HG03045 (cell line): ENCODE data around the gene PRDM2.
A peak's percentile ranks its signal among the peaks of the same experiment; 100 is the strongest.
"Not testable (repeated sequence)": the region's sequence is repeated elsewhere in the genome, so short reads cannot be mapped to it uniquely, and the experiment has no call there.

Source experiments
- ATAC-seq: cut with Tn5 transposase; IDR thresholded peaks from one replicate; pipeline ENCODE4 v1.9.1; 2021; ENCODE audit warnings: mild to moderate bottlenecking, moderate library complexity; ENCODE audit not compliant: unreplicated experiment

Gene PRDM2

DNA sequence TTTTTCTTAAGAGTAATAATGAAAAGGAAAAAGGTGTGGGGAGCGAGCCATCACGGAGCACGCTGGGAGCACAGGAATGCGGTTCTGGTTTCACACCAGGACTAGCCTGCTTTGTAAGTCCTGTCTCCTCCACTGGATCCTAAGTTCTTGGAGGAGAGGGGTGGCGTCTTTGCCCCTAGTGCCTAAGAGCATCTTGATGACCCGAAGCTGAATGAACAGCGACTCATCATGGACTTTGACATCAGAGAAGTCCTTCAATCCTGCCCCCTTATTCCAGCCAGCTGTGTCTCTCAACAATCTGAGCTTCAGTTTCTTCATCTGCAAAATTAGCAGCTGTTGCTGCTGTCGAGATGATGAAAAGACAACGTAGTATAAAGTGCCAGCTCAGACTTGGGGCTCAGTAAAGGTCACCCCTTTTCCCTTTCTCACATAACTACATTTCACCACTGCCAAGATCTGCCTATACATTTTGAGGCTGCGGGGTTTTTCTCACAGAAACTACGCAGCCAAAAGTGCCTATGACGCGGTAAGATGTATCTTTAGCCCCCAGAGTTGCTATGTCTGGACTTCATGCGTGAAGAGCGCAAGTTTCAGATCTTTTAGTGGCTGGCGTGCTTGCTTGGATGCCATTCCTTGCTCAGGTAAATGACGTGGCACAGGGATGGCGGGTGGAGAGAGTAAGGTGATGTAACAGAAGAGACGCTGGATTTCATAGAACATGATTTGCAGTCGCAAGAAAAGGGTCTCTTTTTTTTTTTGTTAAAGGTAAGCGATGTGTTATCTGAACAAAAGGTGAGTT, 4.9 kb upstream of the PRDM2 start:
- ATAC-seq = no peak

DNA sequence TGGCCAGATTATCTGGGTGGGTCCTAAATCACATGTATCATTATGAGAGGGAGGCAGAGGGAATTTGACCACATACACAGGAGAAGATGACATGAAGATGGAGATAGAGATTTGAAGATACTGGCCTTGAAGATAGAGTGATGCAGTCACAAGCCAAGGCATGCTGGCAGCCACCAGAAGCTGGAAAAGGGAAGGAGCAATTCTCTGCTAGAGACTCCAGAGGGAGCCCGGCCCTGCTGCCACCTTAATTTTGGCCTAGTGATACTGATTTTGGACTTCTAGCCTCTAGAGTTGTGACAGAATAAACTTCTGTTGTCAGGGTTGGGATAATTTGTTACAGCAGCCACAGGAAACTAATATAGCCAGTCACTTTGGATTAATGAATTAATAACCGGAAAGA, 2.2 kb upstream of the PRDM2 start:
- no peak for ATAC-seq

DNA sequence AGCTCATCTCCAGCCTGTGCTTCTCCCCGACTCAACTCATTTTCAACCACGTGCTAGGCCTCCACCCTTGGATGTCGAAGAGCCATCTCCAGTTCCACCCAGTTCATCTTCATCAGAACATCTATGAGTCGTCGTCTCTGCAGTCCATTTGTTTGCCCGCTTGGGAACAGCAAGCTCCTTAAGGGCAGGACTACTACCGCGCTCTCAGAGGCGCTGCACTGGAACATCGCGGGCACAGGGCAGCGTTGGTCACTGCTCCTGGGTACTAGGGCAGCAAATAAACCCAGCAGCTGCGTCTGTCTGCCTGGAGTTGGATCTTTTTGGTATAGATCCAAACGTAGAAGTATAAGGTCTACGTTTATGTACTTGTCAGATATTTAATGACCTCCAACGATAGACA, 478 bp upstream of the PRDM2 start:
- no peak for ATAC-seq

DNA sequence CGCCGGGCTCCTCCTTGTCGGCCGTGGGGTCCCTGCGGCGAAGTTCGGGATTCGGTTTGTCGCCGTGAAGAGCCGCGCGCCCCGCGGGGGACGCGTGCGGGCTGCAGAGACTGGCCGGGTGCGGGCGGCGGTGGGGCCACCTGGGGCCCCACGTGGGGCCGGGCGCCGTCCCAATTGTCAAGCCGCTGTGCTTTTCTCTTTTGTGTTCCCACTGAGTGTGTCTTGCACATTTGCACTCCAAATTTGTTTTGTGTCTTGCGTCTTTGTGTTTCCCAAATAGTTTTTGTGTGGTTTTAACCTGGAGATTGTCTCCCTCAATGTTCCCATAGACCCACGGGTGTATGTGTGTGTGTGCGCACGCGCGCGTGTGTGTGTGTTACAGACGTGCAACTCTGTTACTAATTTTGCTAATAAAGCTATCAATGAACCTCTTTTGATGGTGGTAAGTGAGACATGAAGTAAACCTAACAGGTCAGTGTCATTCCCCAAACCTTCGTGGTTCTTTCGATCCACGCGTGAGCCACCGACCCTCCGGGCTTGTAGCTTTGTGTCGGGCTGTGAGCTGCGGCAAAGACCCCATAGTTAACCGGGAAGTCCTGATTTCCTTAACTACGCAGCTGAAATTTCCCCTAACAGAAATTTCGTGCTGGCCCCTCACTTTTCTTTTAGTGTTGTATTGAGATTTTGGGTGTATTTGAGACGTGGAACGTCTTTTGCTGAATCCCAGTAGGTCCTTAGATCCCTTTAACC, 708 bp downstream of the PRDM2 start:
- ATAC-seq = peak; percentile 37

DNA sequence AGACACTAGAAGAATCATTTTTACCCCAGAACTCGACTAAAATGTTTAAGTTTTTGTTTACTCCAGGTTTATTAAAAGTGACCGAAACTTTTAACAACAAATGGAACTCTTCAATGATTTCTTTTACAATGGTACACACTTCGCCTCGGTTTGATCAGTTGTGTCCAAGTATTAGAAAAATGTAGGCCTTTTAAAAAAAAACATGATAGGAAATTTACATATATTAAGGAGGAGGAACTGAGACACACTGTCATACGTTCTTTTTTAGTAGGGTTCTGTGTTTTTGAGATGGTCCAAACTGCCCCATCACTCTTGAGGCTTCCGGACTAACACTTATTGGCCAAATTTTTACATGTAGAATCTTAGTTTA, 1.3 kb downstream of the PRDM2 start:
- no peak for ATAC-seq

DNA sequence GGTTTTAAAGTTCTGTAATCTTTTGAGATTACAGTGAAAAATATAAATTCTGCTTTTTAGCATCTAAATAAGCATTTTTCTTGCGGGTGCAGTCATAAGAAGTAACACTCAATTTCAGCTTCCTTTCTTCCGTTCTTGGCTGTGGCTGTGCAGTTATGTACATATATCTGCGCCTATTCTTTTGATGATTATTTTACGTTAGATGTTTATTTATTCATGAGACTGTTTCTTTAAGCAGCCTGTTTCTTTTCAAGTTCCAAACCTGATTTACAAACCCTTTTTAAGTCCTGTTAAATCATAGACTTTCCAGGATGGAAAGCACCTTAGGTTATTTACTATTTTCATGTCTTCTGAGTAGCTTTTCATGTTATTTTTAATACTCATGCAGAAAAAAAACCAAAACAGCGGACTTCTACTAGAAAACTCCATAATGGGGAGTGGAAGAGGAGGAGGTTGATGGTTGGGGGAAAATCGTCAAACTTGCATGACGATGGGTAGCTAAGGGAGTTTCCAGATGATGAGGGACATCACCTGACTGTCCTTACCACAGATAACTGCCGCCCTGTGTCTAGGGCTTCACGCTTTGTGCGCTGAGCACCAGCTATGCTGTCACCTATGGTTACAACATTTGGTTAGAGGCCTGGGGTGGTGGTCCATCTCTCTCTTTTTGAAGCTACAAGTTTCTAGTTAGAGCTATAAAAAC, 2.6 kb downstream of the PRDM2 start:
- peak; percentile 74 for ATAC-seq

DNA sequence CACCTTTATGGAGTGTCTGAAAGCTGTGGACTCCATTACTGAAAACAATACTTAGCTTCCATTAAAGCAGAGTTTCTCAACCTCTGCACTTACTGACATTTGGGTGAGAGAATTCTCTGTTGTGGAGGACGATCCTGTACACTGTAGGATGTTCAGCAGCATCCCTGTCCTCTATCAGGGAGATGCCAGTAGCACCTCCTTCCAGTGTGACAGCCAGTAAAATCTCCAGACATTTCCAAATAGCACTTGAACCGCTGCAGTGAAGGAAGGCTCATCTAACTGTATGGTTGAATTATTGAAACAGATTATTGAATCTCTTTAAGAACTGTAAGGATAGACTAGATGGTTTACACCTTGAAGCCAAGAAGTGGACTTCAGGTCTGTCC, 3.1 kb downstream of the PRDM2 start:
- no peak for ATAC-seq

DNA sequence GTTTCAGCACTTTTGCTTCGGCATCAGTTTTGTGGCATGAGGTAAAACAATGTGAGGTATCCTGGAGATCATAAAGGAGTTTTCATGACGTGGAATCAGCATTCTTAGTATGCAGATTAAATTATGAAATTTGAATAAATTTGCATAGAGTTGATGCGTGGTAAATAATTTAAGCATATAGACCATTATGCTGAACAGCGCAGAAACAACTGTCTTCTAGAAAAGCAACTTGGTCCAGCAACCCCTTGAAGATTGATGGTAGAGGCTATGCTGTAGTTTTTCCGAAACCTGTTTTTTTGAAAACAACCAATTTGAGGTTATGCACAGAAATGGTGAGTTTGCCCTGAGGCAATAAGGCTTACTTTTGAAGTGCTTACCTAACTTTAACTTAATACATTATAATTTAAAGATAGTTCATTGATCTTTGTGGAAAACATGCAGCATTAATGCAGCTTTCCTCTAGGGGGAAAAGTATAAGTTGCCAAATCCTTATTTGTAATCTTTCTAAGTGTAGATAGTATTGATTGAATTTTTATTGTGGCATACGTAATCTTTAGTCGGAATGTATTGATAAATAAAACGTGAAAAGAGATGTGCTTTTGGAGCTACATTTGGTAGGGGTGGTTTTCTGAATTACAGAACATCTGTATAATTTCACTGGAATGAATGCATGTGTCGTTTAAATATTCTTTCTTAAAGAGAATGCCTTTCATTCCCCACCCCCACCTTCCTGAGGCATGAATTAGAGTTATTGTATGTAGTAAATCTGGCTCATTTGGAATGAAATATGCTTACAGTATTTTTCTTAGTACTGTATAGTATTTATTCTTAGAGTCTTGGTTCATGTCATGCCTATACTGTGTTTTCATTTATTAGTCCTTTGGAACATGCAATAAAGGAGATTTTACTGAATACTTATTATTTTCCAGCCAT, 3.8 kb downstream of the PRDM2 start:
- no peak for ATAC-seq

DNA sequence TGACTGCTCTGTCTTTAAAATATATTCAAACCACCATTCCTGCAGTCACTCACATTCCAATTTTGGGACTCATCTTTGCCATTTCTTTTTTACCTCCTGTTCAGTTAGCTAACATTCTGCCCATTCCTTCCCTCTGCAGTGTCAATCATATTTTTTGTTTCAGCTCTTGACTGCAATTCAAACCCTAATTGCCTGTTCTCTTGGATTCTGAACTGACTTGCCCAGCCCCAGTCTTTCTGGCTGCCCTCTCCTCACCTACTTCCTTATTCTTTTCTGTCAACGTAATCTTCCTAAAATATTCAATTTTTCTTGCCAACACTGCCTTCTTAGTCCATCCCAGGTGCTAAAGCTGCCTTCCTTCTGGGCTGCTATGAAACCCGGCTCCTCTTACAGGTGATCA, 6.1 kb downstream of the PRDM2 start:
- ATAC-seq = no peak

DNA sequence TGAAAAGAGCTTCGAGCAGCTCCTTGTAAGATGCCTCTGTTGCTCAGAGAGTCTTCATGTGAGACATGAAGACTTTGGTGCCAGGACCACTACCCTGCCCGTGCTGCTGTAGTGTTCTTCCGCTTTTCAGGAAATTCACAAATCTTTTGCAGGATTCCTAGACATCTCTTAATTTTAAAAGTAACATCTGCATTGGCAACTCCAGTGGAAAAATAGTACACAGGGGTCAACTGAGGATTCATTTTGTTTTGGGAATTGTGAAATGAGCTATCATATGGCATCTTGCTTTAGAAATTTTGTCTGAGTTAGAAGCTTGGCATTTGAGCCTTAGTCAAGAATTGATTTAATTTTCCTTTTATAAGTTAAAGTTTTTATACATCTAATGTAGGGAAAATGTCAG, 7.2 kb downstream of the PRDM2 start:
- no peak for ATAC-seq

DNA sequence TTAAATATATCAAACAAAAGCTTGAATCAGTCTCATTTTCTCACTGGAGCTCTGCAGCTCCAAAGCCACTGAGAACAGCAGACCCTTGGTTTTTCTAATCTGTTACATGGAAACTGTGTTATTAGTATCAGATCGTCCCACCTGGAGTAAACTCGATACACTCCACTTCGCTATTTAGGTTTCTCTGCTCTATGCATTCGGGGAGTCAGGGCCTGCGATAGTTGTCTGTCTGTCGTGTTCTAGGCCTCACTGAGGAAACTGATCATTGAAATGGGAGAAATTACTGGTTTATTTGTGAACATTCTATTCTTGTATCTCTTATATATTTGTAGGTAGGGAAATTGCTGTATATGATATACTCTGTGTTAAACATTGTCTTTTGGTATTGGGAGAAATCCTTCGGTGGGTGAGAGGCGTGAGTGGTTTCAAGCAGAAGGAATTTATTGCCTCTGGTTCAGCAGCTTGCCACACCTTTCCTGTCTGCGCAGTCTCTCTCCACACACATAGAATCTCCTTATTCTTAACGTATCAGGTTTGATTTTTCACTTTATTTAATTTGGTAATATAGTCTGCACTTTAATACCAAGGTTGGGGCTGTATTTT, 8.5 kb downstream of the PRDM2 start:
- no peak for ATAC-seq

DNA sequence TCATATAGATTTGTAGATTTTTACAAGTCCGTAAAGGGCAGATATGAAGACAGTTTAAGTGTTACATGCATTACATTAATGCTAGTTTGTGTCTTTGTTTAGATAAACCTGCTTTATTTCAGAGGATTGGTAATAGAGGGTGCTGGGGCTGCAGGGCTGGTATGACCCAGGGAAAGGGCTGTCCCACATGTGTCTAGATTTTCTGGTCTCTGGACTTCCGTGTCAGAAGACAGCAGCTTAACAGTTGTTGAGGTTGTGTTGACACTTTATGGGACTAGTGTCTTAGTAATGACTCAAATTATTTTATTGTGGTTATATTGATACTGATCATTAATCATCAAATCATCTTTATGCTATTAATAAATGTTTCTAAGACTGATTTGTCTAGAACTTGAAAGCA, 10.1 kb downstream of the PRDM2 start:
- no peak for ATAC-seq

DNA sequence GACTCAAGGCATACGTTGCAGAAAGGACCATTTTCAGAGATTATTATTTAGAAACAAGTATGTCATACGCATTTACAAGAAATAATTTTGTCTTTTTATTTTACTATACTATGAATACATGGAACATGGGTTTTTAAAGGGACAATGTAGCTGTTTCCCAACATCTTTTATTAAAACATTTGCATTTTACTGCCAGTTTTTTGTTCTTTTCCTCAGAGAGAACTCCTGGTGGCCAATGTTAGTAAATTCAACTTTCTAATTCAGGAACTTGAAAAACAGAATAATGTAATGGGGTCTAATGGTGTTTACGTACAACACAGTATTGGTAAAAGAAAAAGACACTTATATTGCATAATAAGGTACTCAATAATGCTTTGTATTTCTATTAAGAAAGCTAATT, 14.9 kb downstream of the PRDM2 start:
- no peak for ATAC-seq

DNA sequence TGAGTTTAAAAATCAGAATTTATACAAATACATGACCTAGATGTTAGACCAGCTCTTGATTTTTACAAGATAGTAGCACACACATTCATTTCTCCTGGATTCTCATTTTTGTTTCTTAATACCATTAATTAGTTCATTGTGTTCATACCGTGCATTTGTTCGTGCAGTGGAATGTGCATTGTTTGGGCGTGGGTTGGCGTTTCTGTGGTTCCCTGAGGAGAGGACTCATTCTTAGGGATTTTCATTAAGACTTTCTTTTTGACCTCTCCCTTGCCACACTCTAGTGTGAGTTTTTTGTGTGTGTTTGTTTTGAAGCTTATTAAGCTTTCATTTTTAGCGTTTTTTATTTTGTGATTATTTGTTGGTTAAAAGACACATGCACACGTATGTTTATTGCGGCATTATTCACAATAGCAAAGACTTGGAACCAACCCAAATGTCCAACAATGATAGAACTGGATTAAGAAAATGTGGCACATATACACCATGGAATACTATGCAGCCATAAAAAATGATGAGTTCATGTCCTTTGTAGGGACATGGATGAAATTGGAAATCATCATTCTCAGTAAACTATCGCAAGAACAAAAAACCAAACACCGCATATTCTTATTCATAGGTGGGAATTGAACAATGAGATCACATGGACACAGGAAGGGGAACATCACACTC, 15.8 kb downstream of the PRDM2 start:
- ATAC-seq = not testable (repeated sequence)

DNA sequence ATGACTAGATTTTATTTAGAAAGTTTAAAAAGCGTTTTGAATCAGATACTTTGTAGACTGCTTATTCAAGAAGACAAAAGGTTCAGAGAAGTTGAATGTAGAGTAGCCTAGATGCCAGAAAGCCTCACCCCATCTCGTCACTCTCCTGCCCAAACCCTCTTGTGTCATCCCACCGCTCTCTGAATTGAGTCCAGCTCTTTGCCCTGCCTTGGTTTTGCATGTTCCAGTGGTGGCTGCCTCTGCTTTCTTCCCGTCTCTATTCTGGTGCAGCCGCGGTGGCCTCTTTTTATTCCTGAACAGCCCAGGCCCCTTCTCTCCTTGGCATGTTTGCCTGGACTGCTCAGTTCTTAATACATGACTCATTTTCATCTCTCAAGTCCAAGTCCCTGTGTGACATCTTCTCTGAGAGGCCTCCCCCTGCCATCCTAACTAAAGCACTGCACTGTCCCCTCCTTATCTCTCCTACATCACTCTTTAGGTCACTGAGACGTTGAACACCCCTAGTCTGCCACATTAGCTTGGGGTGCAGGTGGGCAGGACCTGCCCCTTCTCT, 22.9 kb downstream of the PRDM2 start:
- ATAC-seq = no peak

DNA sequence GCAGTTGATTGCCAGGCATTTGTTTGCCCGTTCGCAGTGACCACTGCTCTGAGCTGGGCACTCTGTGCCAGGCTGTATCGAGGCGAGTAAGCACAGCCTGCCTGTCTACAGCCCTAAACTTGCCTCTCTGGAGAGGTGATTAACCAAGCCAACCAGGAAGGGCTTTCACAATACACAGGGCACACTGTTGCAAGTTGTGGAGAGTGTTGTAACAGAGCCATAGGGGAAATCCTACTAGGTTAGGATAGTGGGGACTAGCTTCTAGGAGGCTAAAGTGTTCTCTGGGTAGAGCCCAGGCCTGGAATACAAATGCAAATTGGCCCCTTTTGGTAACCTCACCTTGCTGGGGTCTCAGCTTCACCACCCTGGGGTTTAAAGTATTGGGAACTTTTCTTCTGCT, 23.8 kb downstream of the PRDM2 start:
- no peak for ATAC-seq

DNA sequence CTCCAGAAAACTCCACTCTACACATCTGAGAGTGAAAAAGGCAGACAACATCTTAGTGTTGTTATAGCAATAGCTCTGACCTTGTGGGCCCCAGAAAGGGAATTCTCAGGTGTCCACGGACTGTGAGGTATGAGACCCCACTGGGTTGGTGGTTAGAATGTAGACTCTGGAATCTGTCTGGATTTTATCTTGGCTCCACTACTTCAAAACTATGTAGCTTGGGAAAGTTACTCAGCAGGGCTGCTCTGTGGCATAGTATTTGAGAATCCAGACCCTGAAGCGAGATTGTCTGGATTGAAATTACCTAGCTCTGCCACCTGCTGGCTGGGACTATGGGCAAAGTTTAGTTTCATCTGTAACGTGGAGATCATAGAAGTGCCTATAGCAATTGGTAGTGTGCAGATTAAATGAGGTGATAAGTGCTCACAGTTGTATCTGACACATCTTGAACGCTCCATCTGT, 25.8 kb downstream of the PRDM2 start:
- ATAC-seq = no peak

DNA sequence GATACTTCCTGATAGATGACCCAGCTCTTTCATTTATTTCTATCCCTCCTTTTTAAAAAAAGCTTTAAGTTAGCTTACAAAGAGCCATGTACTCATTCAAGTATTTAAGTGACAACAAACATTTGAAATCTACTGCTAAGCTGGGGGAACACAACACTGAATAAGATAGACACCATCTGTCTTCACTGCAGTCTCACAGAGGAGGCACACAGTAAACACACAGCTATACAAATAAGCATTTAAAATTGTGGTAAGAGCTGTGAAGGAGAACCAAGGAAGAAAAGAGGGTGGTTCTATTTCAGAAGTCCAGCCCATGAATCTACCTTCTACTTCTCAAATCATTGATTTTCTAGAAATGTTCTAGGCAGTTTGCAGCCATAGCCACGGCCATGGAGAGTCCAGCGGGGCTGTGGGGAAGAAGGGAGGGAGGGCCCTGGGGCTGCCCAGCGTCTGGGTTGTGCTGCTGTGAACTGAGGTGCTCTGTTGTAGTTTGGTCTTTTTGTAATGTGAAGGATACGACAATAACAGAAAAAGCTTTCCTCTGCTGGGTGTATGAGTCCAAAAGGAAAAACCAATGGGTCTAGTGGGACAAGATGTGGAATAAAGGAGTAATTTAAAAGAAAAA, 28.2 kb downstream of the PRDM2 start:
- no peak for ATAC-seq

DNA sequence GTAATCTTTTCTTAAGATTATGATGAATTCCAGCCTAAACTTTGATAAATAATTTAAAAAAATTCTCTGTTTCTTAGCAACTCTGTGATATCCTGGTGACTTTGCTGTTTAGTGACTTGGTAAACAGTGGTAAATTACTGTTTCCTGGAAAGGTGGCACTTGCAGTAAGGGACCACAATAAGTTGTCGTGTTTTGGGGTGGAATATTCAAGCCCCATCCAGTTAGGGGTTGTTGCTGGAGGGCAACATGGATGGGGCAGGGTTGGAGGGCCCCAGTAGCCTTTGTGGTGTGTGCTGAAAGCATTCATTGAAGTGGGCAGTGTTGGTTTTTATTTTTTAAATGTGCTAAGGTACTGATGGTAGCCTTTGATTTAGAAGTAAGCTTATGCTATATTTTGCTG, 30.3 kb downstream of the PRDM2 start:
- no peak for ATAC-seq
